ENCODE measurements around the gene BMPR1A.
"Not testable (repeated sequence)": the region's sequence is repeated elsewhere in the genome, so short reads cannot be mapped to it uniquely, and the experiment has no call there.

Gene BMPR1A

DNA sequence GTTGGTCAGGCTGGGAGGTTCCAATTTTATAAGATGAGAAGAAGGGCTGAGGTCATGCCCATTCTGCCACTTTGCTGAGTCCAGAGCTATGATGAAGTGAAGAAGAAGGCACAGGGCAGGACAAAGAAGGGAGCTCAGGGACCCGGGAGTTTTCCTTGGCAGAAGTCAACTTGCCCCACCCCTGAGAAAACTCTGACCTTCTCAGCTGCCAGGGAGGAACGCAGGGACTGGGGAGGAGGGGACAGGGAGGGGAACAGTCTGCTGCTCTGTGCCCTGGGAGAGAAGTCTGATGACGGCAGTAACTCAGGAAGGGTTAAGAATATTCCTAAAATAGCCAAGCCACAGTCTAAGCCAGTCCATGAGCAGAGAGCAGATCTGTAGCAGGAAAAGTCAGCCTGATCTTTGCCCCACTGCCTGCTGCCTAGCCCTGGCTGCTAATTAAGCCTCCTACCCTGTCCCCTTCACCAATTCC, 223.6 kb downstream of the BMPR1A start:
- no peak for ATAC-seq
- TF ChIP-seq TOX (CRISPR knock-in tag; IDR thresholded peaks at IDR 0.05; ENCODE audit: borderline replicate concordance) (no peak), PPARA (CRISPR knock-in tag; IDR thresholded peaks at IDR 0.05; ENCODE audit: borderline replicate concordance) (no peak), ARNTL (CRISPR knock-in tag; IDR thresholded peaks at IDR 0.05; ENCODE audit: borderline replicate concordance, low read depth) (no peak), BACH2 (CRISPR knock-in tag; IDR thresholded peaks at IDR 0.05; ENCODE audit: borderline replicate concordance) (no peak), OSR1 (CRISPR knock-in tag; IDR thresholded peaks at IDR 0.05) (no peak), ZNF8 (CRISPR knock-in tag; IDR thresholded peaks at IDR 0.05) (no peak)
- TF ChIP-seq, protein P1, sequence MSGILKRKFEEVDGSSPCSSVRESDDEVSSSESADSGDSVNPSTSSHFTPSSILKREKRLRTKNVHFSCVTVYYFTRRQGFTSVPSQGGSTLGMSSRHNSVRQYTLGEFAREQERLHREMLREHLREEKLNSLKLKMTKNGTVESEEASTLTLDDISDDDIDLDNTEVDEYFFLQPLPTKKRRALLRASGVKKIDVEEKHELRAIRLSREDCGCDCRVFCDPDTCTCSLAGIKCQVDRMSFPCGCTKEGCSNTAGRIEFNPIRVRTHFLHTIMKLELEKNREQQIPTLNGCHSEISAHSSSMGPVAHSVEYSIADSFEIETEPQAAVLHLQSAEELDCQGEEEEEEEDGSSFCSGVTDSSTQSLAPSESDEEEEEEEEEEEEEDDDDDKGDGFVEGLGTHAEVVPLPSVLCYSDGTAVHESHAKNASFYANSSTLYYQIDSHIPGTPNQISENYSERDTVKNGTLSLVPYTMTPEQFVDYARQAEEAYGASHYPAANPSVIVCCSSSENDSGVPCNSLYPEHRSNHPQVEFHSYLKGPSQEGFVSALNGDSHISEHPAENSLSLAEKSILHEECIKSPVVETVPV (CRISPR knock-in tag; IDR thresholded peaks at IDR 0.05), result no peak
- TF ChIP-seq, protein P2, sequence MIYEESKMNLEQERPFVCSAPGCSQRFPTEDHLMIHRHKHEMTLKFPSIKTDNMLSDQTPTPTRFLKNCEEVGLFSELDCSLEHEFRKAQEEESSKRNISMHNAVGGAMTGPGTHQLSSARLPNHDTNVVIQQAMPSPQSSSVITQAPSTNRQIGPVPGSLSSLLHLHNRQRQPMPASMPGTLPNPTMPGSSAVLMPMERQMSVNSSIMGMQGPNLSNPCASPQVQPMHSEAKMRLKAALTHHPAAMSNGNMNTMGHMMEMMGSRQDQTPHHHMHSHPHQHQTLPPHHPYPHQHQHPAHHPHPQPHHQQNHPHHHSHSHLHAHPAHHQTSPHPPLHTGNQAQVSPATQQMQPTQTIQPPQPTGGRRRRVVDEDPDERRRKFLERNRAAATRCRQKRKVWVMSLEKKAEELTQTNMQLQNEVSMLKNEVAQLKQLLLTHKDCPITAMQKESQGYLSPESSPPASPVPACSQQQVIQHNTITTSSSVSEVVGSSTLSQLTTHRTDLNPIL (CRISPR knock-in tag; IDR thresholded peaks at IDR 0.05; ENCODE audit: low read depth), result no peak
- TF ChIP-seq, protein P3, sequence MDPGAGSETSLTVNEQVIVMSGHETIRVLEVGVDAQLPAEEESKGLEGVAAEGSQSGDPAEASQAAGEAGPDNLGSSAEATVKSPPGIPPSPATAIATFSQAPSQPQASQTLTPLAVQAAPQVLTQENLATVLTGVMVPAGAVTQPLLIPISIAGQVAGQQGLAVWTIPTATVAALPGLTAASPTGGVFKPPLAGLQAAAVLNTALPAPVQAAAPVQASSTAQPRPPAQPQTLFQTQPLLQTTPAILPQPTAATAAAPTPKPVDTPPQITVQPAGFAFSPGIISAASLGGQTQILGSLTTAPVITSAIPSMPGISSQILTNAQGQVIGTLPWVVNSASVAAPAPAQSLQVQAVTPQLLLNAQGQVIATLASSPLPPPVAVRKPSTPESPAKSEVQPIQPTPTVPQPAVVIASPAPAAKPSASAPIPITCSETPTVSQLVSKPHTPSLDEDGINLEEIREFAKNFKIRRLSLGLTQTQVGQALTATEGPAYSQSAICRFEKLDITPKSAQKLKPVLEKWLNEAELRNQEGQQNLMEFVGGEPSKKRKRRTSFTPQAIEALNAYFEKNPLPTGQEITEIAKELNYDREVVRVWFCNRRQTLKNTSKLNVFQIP (CRISPR knock-in tag; IDR thresholded peaks at IDR 0.05; ENCODE audit: borderline replicate concordance, low read depth), result no peak

DNA sequence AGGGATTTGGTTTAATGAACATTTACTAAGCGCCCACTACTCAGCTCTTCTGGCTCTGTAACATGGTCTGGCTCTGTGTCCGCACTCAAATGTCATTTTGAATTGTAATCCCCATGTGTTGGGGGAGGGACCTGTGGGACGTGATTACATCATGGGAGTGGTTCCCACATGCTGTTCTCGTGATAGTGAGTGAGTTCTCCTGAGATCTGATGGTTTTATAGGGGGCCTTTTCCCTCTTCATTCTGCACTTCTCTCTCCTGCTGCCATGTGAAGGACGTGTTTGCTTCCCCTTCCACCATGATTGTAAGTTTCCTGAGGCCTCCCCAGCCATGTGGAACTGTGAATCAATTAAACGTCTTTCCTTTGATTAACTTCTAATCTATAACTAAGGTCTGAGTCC, 224.6 kb downstream of the BMPR1A start:
- not testable (repeated sequence) for ATAC-seq

DNA sequence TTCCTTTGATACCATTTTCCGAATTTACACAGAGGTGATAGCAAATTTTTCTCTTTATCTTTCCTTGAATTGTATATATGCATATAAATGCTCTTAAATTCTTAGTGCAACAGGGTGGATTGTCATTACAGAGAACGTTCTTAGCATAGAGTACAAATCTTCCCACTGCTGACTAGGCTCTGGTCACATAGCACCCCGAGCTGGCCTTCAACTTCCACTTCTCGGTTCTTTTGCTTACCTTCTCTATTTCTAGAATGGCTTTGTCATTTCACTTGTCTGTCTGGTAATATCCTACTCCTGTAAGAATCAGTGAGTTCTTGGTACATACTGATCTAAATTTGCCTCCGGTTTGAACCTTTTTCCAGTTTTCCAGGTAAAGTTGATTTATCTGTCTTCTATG, 225.3 kb downstream of the BMPR1A start:
- TF ChIP-seq ISL1 (CRISPR knock-in tag; IDR thresholded peaks at IDR 0.05), result no peak
- TF ChIP-seq ZNF8 (CRISPR knock-in tag; IDR thresholded peaks at IDR 0.05), result no peak
- no peak for TF ChIP-seq BACH2 (CRISPR knock-in tag; IDR thresholded peaks at IDR 0.05; ENCODE audit: borderline replicate concordance)
- no peak for ATAC-seq

All from SK-N-SH treated with all-trans-retinoic acid at 6 μM for 48 hours (cell line).